ENCODE measurements around the gene SAMD4A.
"Not testable (repeated sequence)": the region's sequence is repeated elsewhere in the genome, so short reads cannot be mapped to it uniquely, and the experiment has no call there.

GRCh38 chr14:54624005-54624358, 57.1 kb downstream of the SAMD4A start:
- not testable (repeated sequence) for TF ChIP-seq CTCF, POLR2A, POLR2AphosphoS5 (IDR thresholded peaks at IDR 0.05)
